Measurements from ENCODE around the gene KATNB1. TPM values are rescaled to one million over a fixed set of nuclear protein-coding genes. Genes with fewer than 3 reads are reported as not detected.
"Not testable (repeated sequence)": the region's sequence is repeated elsewhere in the genome, so short reads cannot be mapped to it uniquely, and the experiment has no call there.

Gene KATNB1
- total RNA-seq, 2 experiments from 2014 or later: 37.4 to 43.5 TPM

- H3K36me3 ChIP-seq (ENCODE audit: insufficient read depth, low read length): no peaks in the 10 kb centered on the region
- intact Hi-C loops (cut with micrococcal nuclease; ENCODE audit: unreplicated experiment): no loop called here
- no peaks in the 10 kb centered on the region for H3K9me3 ChIP-seq (ENCODE audit: low read length)
- H2AFZ ChIP-seq (ENCODE audit: low read length): no peak overlapping the region
- no peaks in the 10 kb centered on the region for H3K79me2 ChIP-seq (ENCODE audit: insufficient read depth, low read depth, low read length)
- TF ChIP-seq EZH2phosphoT487 (IDR thresholded peaks at IDR 0.05; ENCODE audit: borderline replicate concordance, low read depth, low read length) (no peak), CTCF (conservative IDR thresholded peaks at IDR 0.05; ENCODE audit: low read length) (no peak)
- no peaks in the 10 kb centered on the region for H4K20me1 ChIP-seq (ENCODE audit: insufficient read depth, low read length)
- no peak overlapping the region for H3K27ac ChIP-seq (ENCODE audit: low read depth, low read length, poor library complexity, severe bottlenecking)
- no peaks in the 10 kb centered on the region for H3K9me2 ChIP-seq (ENCODE audit: insufficient read depth, low read length)
- no TSS peak for BruUV-seq (replicated peaks)
- no peak overlapping the region for H3K4me2 ChIP-seq (ENCODE audit: low read length)
- DNase-seq (ENCODE audit: low spot score): no peak
- H3K4me3 ChIP-seq (ENCODE audit: low read depth, low read length, poor library complexity, severe bottlenecking): no peak overlapping the region
- CTCF ChIA-PET (ENCODE audit: unreplicated experiment): no interaction called here
- H3K4me1 ChIP-seq (ENCODE audit: insufficient read depth, low read length, poor library complexity, severe bottlenecking): no peaks in the 10 kb centered on the region
- POLR2A ChIA-PET: interaction anchor here (0.7 kb wide), 1 partner anchor 244 kb away, joined by 3 read pairs; no protein-coding TSS in a partner anchor
Observed at GRCh38 chr16:57727610-57728009, 8.0 kb upstream of the KATNB1 start.

GRCh38 chr16:57728336-57729181 is 7.0 kb upstream of the KATNB1 start:
- no peak for DNase-seq (ENCODE audit: low spot score)
- intact Hi-C loops (cut with micrococcal nuclease; ENCODE audit: unreplicated experiment): no loop called here
- ChIA-PET POLR2A (no interaction called here), CTCF (ENCODE audit: unreplicated experiment) (no interaction called here)
- no peaks in the 10 kb centered on the region for H3K4me1 ChIP-seq (ENCODE audit: insufficient read depth, low read length, poor library complexity, severe bottlenecking)
- no peaks in the 10 kb centered on the region for H4K20me1 ChIP-seq (ENCODE audit: insufficient read depth, low read length)
- BruUV-seq (replicated peaks): no TSS peak
- H3K79me2 ChIP-seq (ENCODE audit: insufficient read depth, low read depth, low read length): no peaks in the 10 kb centered on the region
- no peak overlapping the region for H3K4me2 ChIP-seq (ENCODE audit: low read length)
- no peaks in the 10 kb centered on the region for H3K36me3 ChIP-seq (ENCODE audit: insufficient read depth, low read length)
- no peaks in the 10 kb centered on the region for H3K9me2 ChIP-seq (ENCODE audit: insufficient read depth, low read length)
- TF ChIP-seq CTCF (conservative IDR thresholded peaks at IDR 0.05; ENCODE audit: low read length): no peak
- TF ChIP-seq EZH2phosphoT487 (IDR thresholded peaks at IDR 0.05; ENCODE audit: borderline replicate concordance, low read depth, low read length): no peak
- H3K9me3 ChIP-seq (ENCODE audit: low read length): no peaks in the 10 kb centered on the region
- H2AFZ ChIP-seq (ENCODE audit: low read length): no peak overlapping the region
- H3K27ac ChIP-seq (ENCODE audit: low read depth, low read length, poor library complexity, severe bottlenecking): no peak overlapping the region
- no peak overlapping the region for H3K4me3 ChIP-seq (ENCODE audit: low read depth, low read length, poor library complexity, severe bottlenecking)

GRCh38 chr16:57729182-57729484 is 6.4 kb upstream of the KATNB1 start:
- no peaks in the 10 kb centered on the region for H3K36me3 ChIP-seq (ENCODE audit: insufficient read depth, low read length)
- H3K9me3 ChIP-seq (ENCODE audit: low read length): no peaks in the 10 kb centered on the region
- ChIA-PET POLR2A (no interaction called here), CTCF (ENCODE audit: unreplicated experiment) (no interaction called here)
- no peak overlapping the region for H3K4me3 ChIP-seq (ENCODE audit: low read depth, low read length, poor library complexity, severe bottlenecking)
- H3K79me2 ChIP-seq (ENCODE audit: insufficient read depth, low read depth, low read length): no peaks in the 10 kb centered on the region
- no peaks in the 10 kb centered on the region for H4K20me1 ChIP-seq (ENCODE audit: insufficient read depth, low read length)
- H3K4me1 ChIP-seq (ENCODE audit: insufficient read depth, low read length, poor library complexity, severe bottlenecking): peaks cover 1% of the 10 kb centered on the region
- H2AFZ ChIP-seq (ENCODE audit: low read length): no peak overlapping the region
- no peaks in the 10 kb centered on the region for H3K9me2 ChIP-seq (ENCODE audit: insufficient read depth, low read length)
- H3K27ac ChIP-seq (ENCODE audit: low read depth, low read length, poor library complexity, severe bottlenecking): no peak overlapping the region
- intact Hi-C loops (cut with micrococcal nuclease; ENCODE audit: unreplicated experiment): no loop called here
- TF ChIP-seq EZH2phosphoT487 (IDR thresholded peaks at IDR 0.05; ENCODE audit: borderline replicate concordance, low read depth, low read length): no peak
- no peak for TF ChIP-seq CTCF (conservative IDR thresholded peaks at IDR 0.05; ENCODE audit: low read length)
- DNase-seq (ENCODE audit: low spot score): no peak
- no peak overlapping the region for H3K4me2 ChIP-seq (ENCODE audit: low read length)
- BruUV-seq (replicated peaks): no TSS peak

GRCh38 chr16:57729852-57730251 is 5.7 kb upstream of the KATNB1 start:
- BruUV-seq (replicated peaks); CTCF ChIA-PET (ENCODE audit: unreplicated experiment); DNase-seq (ENCODE audit: low spot score): not testable (repeated sequence)

More at GRCh38 chr16:57729852-57730251, 5.7 kb upstream of the KATNB1 start:
- H3K27ac ChIP-seq (ENCODE audit: low read depth, low read length, poor library complexity, severe bottlenecking); POLR2A ChIA-PET; intact Hi-C loops (cut with micrococcal nuclease; ENCODE audit: unreplicated experiment); H3K4me1 ChIP-seq (ENCODE audit: insufficient read depth, low read length, poor library complexity, severe bottlenecking); H3K4me2 ChIP-seq (ENCODE audit: low read length); H3K4me3 ChIP-seq (ENCODE audit: low read depth, low read length, poor library complexity, severe bottlenecking); H3K9me3 ChIP-seq (ENCODE audit: low read length); H3K79me2 ChIP-seq (ENCODE audit: insufficient read depth, low read depth, low read length); H4K20me1 ChIP-seq (ENCODE audit: insufficient read depth, low read length); H3K36me3 ChIP-seq (ENCODE audit: insufficient read depth, low read length); H2AFZ ChIP-seq (ENCODE audit: low read length); H3K9me2 ChIP-seq (ENCODE audit: insufficient read depth, low read length): not testable (repeated sequence)

All from OCI-LY7 (cell line).